ENCODE data around the gene CHP1.
"Not testable (repeated sequence)": the region's sequence is repeated elsewhere in the genome, so short reads cannot be mapped to it uniquely, and the experiment has no call there.

Gene CHP1

GRCh38 chr15:41258750-41259471, 27.8 kb downstream of the CHP1 start:
- no peak for DNase-seq

GRCh38 chr15:41259546-41260189, 28.6 kb downstream of the CHP1 start:
- no peak for DNase-seq

GRCh38 chr15:41260924-41261323, 29.9 kb downstream of the CHP1 start:
- not testable (repeated sequence) for DNase-seq

- no peak for DNase-seq
Observed at GRCh38 chr15:41262571-41262970, 31.5 kb downstream of the CHP1 start.

- no peak for DNase-seq
Observed at GRCh38 chr15:41263891-41264351, 32.9 kb downstream of the CHP1 start.

- no peak for DNase-seq
Observed at GRCh38 chr15:41269887-41270286, 38.8 kb downstream of the CHP1 start.

- DNase-seq, result no peak
Observed at GRCh38 chr15:41276831-41277230, 45.8 kb downstream of the CHP1 start.

GRCh38 chr15:41278319-41278718, 47.3 kb downstream of the CHP1 start:
- DNase-seq, result no peak

- DNase-seq, result no peak
Observed at GRCh38 chr15:41279535-41280283, 48.6 kb downstream of the CHP1 start.

- DNase-seq, result no peak
Observed at GRCh38 chr15:41281236-41281635, 50.2 kb downstream of the CHP1 start.

- not testable (repeated sequence) for DNase-seq
Observed at GRCh38 chr15:41282436-41282835, 51.4 kb downstream of the CHP1 start.

- peak; percentile 46 for DNase-seq
Observed at GRCh38 chr15:41282980-41283652, 52.0 kb downstream of the CHP1 start.

- DNase-seq, result peak; percentile 100
Observed at GRCh38 chr15:41283653-41284426, 52.8 kb downstream of the CHP1 start.

GRCh38 chr15:41284427-41285177, 53.5 kb downstream of the CHP1 start:
- DNase-seq, result peak; percentile 73

GRCh38 chr15:41285285-41285684, 54.2 kb downstream of the CHP1 start:
- DNase-seq, result no peak

- no peak for DNase-seq
Observed at GRCh38 chr15:41286665-41287333, 55.7 kb downstream of the CHP1 start.

GRCh38 chr15:41288464-41288863, 57.4 kb downstream of the CHP1 start:
- DNase-seq, result no peak

- DNase-seq, result no peak
Observed at GRCh38 chr15:41289953-41290352, 58.9 kb downstream of the CHP1 start.

- DNase-seq, result no peak
Observed at GRCh38 chr15:41291065-41291631, 60.1 kb downstream of the CHP1 start.

- DNase-seq, result no peak
Observed at GRCh38 chr15:41292521-41292920, 61.5 kb downstream of the CHP1 start.

- DNase-seq, result peak; percentile 40
Observed at GRCh38 chr15:41301139-41301538, 70.1 kb downstream of the CHP1 start.

Data from NCI-H69 (cell line).